Osteoblast (primary cell): ENCODE results near the gene PABPN1L. TPM values are rescaled to one million over a fixed set of nuclear protein-coding genes. Genes with fewer than 3 reads are reported as not detected.

Source experiments
- DNase-seq: peaks from one replicate; pipeline ENCODE4 v3.0.0; 2011; ENCODE audit warnings: low spot score, mixed read lengths; ENCODE audit not compliant: insufficient read length; ENCODE audit errors: missing footprints
- H2AFZ ChIP-seq: 2 replicates; pipeline ENCODE4 v1.6.0; 2011; ENCODE audit warnings: mild to moderate bottlenecking, low read length
- H3K27ac ChIP-seq: 2 replicates; pipeline ENCODE4 v1.5.1; 2011; ENCODE audit warnings: mild to moderate bottlenecking, low read depth, low read length, moderate library complexity
- H3K27me3 ChIP-seq: 2 replicates; pipeline ENCODE4 v1.6.0; 2012; ENCODE audit warnings: mild to moderate bottlenecking, control low read depth, inconsistent platforms, low read length, moderate library complexity; ENCODE audit not compliant: insufficient read depth
- H3K36me3 ChIP-seq: 2 replicates; pipeline ENCODE4 v1.5.1; 2011; ENCODE audit warnings: mild to moderate bottlenecking, low read length, control low read depth, moderate library complexity; ENCODE audit not compliant: insufficient read depth
- H3K4me1 ChIP-seq: 2 replicates; pipeline ENCODE4 v1.5.1; 2011; ENCODE audit warnings: mild to moderate bottlenecking, low read length, control low read depth, moderate library complexity; ENCODE audit not compliant: insufficient read depth
- H3K4me2 ChIP-seq: 2 replicates; pipeline ENCODE4 v1.6.0; 2011; ENCODE audit warnings: mild to moderate bottlenecking, low read length; ENCODE audit not compliant: insufficient read depth
- H3K4me3 ChIP-seq: fragments of 200-600 bp; sonication (generic); 3 replicates; pipeline ENCODE4 v1.5.1; 2012; ENCODE audit warnings: mild to moderate bottlenecking, low read length, inconsistent platforms; ENCODE audit not compliant: insufficient read depth
- H3K79me2 ChIP-seq: 2 replicates; pipeline ENCODE4 v1.6.0; 2012; ENCODE audit warnings: mild to moderate bottlenecking, low read length, control low read depth, inconsistent platforms; ENCODE audit not compliant: insufficient read depth
- H3K9me3 ChIP-seq: 2 replicates; pipeline ENCODE4 v1.5.1; 2011; ENCODE audit warnings: low read depth, low read length, control low read depth
- H4K20me1 ChIP-seq: 2 replicates; pipeline ENCODE4 v1.6.0; 2012; ENCODE audit warnings: mild to moderate bottlenecking, low read length, control low read depth; ENCODE audit not compliant: insufficient read depth
- total RNA-seq: library from RNA; depleted of rRNA; stranded (reverse); fragments of >200 nt; gene quantifications from 2 replicates; pipeline ENCODE4 v1.2.3, GENCODE V29; 2012
- TF ChIP-seq, protein P1 (sequence below): IDR thresholded peaks from 2 replicates; pipeline ENCODE4 v1.5.1; 2011; ENCODE audit warnings: mild to moderate bottlenecking, low read depth, low read length, moderate library complexity; ENCODE audit errors: extremely low read depth

The PABPN1L gene
- total RNA-seq, 1 donor = not detected

DNA sequence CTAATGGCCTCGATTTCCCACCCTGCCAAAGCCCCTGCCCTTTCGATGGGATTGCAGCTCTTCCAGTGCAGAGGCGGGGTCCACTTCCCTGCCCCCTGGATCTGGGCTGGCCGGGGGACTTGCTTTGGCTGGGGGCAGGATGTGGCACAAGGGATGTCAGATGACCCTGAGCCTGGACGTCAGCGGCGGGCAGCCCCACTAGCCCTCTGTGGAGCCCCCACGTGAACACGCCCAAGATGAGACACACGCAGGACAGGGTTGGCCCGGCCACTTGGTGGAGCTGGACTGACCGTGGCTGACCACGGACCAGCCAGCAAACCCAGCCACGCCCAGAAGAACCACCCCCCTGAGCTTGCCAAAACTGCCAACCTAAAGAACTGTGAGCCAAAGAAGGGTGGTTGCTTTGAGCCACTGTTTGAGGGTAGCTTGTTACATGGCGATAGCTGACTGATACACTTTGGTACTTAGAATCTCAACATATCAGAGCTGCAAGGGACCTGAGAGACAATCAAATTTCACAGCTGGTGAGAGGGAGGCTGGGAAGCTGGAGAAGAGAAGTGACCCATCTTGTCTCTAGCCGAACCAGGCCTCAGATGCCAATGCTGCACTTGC, 46.6 kb upstream of the PABPN1L start:
- peaks cover 4% of the 10 kb centered on the region for H3K4me1 ChIP-seq
- no peak overlapping the region for H3K4me2 ChIP-seq
- H3K36me3 ChIP-seq = no peaks in the 10 kb centered on the region
- no peaks in the 10 kb centered on the region for H3K79me2 ChIP-seq
- TF ChIP-seq, protein P1, sequence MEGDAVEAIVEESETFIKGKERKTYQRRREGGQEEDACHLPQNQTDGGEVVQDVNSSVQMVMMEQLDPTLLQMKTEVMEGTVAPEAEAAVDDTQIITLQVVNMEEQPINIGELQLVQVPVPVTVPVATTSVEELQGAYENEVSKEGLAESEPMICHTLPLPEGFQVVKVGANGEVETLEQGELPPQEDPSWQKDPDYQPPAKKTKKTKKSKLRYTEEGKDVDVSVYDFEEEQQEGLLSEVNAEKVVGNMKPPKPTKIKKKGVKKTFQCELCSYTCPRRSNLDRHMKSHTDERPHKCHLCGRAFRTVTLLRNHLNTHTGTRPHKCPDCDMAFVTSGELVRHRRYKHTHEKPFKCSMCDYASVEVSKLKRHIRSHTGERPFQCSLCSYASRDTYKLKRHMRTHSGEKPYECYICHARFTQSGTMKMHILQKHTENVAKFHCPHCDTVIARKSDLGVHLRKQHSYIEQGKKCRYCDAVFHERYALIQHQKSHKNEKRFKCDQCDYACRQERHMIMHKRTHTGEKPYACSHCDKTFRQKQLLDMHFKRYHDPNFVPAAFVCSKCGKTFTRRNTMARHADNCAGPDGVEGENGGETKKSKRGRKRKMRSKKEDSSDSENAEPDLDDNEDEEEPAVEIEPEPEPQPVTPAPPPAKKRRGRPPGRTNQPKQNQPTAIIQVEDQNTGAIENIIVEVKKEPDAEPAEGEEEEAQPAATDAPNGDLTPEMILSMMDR = no peak
- H3K4me3 ChIP-seq = no peak overlapping the region
- H2AFZ ChIP-seq = no peak overlapping the region
- H4K20me1 ChIP-seq = no peaks in the 10 kb centered on the region
- DNase-seq = no peak
- H3K27ac ChIP-seq = no peak overlapping the region
- no peaks in the 10 kb centered on the region for H3K9me3 ChIP-seq
- peaks cover 16% of the 10 kb centered on the region for H3K27me3 ChIP-seq

DNA sequence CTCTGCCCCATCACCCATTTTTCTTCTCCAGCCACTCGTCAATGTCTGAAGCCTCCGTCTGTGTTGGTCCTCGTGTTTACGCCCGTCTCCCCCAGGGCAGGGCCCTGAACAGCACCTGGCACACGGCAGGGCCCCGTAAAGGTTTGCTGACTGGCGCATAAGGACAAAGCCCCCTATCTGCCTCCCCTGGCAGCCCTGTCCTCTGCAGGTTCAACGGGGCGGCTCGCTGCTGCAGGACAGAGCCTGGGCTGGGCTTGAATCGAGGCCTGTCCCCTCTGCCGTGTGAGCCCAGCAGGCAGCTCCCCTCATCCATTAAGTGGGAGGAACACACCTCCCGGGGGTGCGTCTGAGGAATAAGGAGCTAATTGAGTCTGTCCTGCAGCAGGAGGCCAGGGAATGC, 46.1 kb upstream of the PABPN1L start:
- TF ChIP-seq, protein P1 = no peak
- H3K4me3 ChIP-seq = no peak overlapping the region
- H2AFZ ChIP-seq = no peak overlapping the region
- H3K36me3 ChIP-seq = no peaks in the 10 kb centered on the region
- no peaks in the 10 kb centered on the region for H3K79me2 ChIP-seq
- no peak overlapping the region for H3K4me2 ChIP-seq
- no peaks in the 10 kb centered on the region for H3K9me3 ChIP-seq
- peaks cover 16% of the 10 kb centered on the region for H3K27me3 ChIP-seq
- H3K4me1 ChIP-seq = peaks cover 4% of the 10 kb centered on the region
- H3K27ac ChIP-seq = no peak overlapping the region
- H4K20me1 ChIP-seq = no peaks in the 10 kb centered on the region
- DNase-seq = no peak

DNA sequence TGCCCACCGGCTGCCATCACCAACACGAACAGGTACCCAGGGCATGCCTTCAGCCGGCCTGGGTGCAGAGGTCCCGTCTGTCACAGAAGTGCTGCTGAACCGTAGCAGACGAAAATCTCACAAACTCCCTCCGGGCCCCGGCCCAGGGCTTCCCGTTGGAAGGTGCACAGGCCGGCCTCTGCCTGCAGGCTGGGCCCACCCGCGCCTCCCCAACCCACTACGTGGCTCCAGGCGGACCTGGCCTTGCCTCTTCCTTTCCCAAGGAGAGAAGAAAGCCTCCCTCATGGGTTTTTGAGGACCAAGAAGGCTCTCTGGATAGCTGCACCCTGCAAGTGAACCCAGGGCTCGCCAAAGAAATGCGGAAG, 45.5 kb upstream of the PABPN1L start:
- TF ChIP-seq, protein P1 = no peak
- Histone ChIP-seq H3K27me3 (peaks cover 16% of the 10 kb centered on the region), H3K9me3 (no peaks in the 10 kb centered on the region), H3K4me1 (peaks cover 4% of the 10 kb centered on the region), H2AFZ (no peak overlapping the region), H4K20me1 (no peaks in the 10 kb centered on the region), H3K4me3 (no peak overlapping the region), H3K36me3 (no peaks in the 10 kb centered on the region), H3K27ac (no peak overlapping the region), H3K4me2 (no peak overlapping the region), H3K79me2 (no peaks in the 10 kb centered on the region)
- DNase-seq = no peak

DNA sequence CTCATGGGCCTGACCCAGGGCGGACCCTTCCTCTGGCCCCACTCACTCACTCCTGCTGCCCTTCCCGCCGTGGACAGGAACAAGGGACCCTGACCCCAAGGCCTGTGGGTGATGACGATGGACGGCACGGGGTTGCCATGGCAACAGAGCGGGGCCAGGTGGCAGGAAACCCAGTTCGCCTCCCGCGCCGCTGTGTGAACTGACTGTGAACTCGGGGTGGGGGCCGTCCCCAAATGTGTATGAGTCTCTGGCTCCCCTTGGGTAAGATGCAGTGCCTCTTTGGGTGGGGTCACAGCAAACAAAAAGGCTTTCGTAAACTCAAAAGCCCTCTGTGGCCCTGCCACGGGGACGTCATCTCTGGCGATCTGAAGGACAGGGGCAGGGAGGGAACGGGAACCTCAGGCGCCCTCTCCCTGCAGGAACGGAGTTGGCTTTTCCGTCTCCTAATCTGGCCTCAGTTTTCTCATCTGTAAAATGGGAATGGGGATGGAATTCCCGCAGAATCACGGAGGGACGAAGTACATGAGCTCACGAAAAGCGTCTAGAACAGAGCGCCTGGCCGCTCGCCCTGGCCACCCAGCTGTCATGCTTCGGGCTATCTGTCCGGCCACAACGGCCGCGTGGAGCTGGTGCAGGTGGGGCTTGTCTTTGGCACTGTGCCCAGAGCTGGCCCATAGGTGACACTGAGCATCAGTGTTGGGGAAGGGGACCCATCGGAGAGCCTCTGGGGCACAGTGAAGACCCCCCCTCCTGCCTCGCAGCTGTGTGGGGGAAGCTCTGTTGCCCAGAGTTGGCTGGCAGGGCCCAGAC, 44.9 kb upstream of the PABPN1L start:
- Histone ChIP-seq H3K4me3 (no peak overlapping the region), H3K79me2 (no peaks in the 10 kb centered on the region), H3K4me1 (peaks cover 4% of the 10 kb centered on the region), H3K27ac (no peak overlapping the region), H3K9me3 (no peaks in the 10 kb centered on the region), H2AFZ (no peak overlapping the region), H3K36me3 (no peaks in the 10 kb centered on the region), H4K20me1 (no peaks in the 10 kb centered on the region), H3K27me3 (peaks cover 16% of the 10 kb centered on the region), H3K4me2 (no peak overlapping the region)
- TF ChIP-seq, protein P1 = no peak
- no peak for DNase-seq
